ENCODE measurements around the gene PRKAA2.
"Not testable (repeated sequence)": the region's sequence is repeated elsewhere in the genome, so short reads cannot be mapped to it uniquely, and the experiment has no call there.

PRKAA2 gene

DNA sequence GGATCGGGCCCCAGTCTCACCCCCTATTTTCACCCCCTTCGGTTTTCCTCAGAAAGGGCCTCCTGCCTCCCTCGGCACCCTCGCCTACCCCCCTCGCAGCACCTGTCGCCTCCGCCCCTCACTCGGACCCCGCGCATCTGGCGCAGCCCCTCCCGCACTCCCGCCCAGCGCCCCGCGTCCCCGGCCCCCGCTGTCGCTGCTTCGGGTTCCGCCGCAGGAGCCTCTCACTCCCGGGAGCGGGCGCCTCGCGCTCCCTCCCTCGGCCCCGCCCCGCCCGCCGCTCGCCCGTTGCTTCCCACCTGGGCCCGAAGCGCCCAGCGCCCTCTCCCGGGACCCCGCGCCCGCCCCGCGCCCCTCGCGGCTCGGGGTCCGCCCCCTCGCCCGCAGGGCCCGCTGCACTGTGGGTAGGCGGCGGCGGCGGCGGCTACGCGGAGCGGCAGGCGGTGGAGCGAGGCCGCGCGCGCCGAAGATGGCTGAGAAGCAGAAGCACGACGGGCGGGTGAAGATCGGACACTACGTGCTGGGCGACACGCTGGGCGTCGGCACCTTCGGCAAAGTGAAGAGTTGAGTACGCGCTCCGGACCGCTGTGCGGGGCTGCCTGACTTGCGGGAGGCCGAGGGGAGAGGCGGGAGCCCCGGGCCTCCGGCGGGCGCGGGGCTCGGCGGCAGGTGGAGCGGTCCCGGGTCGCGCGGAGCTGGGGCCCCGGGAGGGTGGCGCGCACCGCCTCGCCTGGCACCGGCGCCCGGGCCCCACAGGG is at the start of gene PRKAA2:
Gene PRKAA2 (plus strand): TSS at position 396 of the 758 bp plus-strand sequence. CDS start 74 bp downstream, at position 470.
- DNase-seq (ENCODE audit: low read depth in 2 of 2): no peak

GRCh38 chr1:56595397-56596191 is 49.5 kb upstream of the PRKAA2 start:
- DNase-seq (ENCODE audit: low read depth in 2 of 2): not testable (repeated sequence)

DNA sequence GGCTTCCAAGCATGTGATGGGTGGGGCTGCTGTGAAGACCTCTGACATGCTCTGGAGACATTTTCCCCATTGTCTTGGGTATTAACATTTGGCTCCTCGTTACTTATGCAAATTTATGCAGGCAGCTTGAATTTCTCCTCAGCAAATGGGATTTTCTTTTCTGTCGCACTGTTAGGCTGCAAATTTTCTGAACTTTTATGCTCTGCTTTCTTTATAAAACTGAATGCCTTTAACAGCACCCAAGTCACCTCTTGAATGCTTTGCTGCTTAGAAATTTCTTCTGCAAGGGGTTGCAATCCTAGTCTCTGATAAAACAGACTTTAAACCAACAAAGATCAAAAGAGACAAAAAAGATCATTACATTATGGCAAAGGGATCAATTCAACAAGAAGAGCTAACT is 35.0 kb upstream of the PRKAA2 start:
- not testable (repeated sequence) for DNase-seq (ENCODE audit: low read depth in 2 of 2)

DNA sequence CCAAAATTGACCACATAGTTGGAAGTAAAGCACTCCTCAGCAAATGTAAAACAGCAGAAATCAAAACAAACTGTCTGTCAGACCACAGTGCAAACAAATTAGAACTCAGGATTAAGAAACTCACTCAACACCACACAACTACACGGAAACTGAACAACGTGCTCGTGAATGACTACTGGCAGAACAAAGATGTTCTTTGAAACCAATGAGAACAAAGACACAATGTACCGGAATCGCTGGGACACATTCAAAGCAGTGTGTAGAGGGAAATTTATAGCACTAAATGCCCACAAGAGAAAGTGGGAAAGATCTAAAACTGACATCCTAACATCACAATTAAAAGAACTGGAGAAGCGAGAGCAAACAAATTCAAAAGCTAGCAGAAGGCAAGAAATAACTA is 34.3 kb upstream of the PRKAA2 start:
- not testable (repeated sequence) for DNase-seq (ENCODE audit: low read depth in 2 of 2)

GRCh38 chr1:56617141-56617540 is 28.0 kb upstream of the PRKAA2 start:
- DNase-seq (ENCODE audit: low read depth in 2 of 2): no peak

GRCh38 chr1:56625819-56626440 is 19.2 kb upstream of the PRKAA2 start:
- no peak for DNase-seq (ENCODE audit: low read depth in 2 of 2)

GRCh38 chr1:56626546-56626945 is 18.6 kb upstream of the PRKAA2 start:
- DNase-seq (ENCODE audit: low read depth in 2 of 2): no peak

DNA sequence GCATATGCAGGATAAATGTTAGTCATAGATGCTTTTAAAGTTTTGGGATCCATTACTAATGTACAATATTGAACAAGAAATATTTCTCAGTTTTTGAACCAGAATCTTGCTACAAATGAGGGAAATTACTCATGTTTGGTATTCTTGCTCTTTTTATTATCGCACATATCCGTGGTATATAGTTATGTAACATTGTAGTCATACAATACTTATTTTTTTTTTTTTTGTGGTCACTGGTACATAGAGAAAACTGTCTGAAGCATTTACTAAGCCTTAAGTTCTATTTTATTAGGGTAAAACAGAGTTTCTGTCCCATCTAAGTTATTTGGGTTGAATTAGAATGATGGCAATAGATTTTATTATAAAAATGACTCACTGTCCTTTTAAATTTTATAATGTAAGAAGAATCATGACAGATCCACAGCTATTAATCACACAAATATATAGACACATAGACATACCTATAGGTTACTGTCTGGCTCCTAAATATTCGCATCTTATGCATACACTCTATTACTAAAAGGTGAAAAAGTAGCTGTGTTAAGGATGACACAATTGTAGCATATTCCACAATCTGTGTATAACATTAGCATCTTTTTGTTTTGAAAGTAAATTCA is 18.0 kb upstream of the PRKAA2 start:
- DNase-seq (ENCODE audit: low read depth in 2 of 2): no peak

- no peak for DNase-seq (ENCODE audit: low read depth in 2 of 2)
Observed at GRCh38 chr1:56627636-56628039, 17.5 kb upstream of the PRKAA2 start.

GRCh38 chr1:56630786-56631185 is 14.3 kb upstream of the PRKAA2 start:
- DNase-seq (ENCODE audit: low read depth in 2 of 2): no peak

GRCh38 chr1:56631901-56632300 is 13.2 kb upstream of the PRKAA2 start:
- DNase-seq (ENCODE audit: low read depth in 2 of 2): no peak

DNA sequence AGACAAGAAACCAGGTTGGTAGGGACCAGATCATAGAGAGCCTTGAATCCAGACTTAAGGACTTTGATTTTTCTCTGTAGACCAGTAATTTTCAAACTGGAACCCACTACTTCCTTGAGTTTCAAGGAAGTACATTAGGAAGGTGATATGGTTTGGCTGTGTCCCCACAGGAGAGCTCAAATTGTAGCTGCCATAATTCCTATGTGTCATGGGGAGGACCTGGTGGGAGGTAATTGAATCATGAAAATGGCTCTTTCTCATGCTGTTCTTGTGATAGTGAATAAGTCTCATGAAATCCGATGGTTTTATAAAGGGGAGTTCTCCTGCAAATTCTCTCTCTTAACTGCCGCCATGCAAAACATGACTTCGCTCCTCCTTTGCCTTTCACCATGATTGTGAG is 10.1 kb upstream of the PRKAA2 start:
- no peak for DNase-seq (ENCODE audit: low read depth in 2 of 2)

- no peak for DNase-seq (ENCODE audit: low read depth in 2 of 2)
Observed at GRCh38 chr1:56638248-56638647, 6.9 kb upstream of the PRKAA2 start.

- no peak for DNase-seq (ENCODE audit: low read depth in 2 of 2)
Observed at GRCh38 chr1:56639211-56639610, 5.9 kb upstream of the PRKAA2 start.

GRCh38 chr1:56643661-56644060 is 1.5 kb upstream of the PRKAA2 start:
- DNase-seq (ENCODE audit: low read depth in 2 of 2): no peak

GRCh38 chr1:56644064-56644918 is 823 bp upstream of the PRKAA2 start:
- no peak for DNase-seq (ENCODE audit: low read depth in 2 of 2)

GRCh38 chr1:56645677-56646305 is 677 bp downstream of the PRKAA2 start:
- no peak for DNase-seq (ENCODE audit: low read depth in 2 of 2)

DNA sequence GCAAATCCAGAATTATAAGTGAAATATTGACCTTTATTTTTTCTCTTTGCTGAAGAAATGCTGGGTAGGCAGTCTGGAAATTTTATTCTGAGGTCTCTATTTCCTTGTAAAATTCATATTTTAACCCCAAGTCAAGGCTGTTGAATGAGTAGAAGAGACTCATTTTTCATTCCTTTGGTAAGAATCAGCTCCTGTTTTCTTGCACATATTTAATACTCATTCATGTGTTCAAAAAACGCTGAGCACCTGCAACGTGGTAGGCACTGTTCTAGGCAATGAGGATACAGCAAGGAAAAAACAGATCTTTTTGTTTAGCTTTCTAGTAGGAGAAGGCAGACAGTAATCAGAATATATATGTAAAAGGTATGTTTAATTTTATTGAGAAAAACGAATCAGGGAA is 1.5 kb downstream of the PRKAA2 start:
- DNase-seq (ENCODE audit: low read depth in 2 of 2): no peak

- DNase-seq (ENCODE audit: low read depth in 2 of 2): no peak
Observed at GRCh38 chr1:56647106-56647505, 2.0 kb downstream of the PRKAA2 start.

DNA sequence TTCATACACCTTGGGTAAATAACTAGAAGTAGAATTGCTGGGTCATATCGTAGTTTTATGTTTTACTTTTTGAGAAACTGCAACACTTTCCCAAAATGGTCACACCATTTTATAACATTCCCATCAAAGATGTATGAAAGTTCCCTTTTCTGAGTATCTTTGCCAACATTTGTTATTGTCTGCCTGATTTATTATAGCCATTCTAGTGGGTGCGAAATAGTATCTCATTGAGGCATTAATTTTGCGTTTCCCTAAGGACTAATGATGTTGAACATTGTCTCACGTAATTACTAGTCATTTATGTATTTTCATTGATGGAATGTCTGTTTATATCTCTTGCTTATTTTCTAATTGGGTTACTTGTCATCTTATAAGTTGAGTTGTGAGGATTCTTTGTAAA is 3.4 kb downstream of the PRKAA2 start:
- no peak for DNase-seq (ENCODE audit: low read depth in 2 of 2)
